CD8-positive, alpha-beta memory T cell (primary cell): ENCODE data around the gene PHYKPL. TPM values are rescaled to one million over a fixed set of nuclear protein-coding genes. Genes with fewer than 3 reads are reported as not detected.
"Not testable (repeated sequence)": the region's sequence is repeated elsewhere in the genome, so short reads cannot be mapped to it uniquely, and the experiment has no call there.

Experiments
- CTCF ChIA-PET: fragments of 350-600 bp; sonication (Branson Sonifier 250); formaldehyde crosslinking; loops from one replicate; lab custom pipeline; 2021; ENCODE audit warnings: antibody characterized with exemption; lab: Charles Lee
- POLR2A ChIA-PET: fragments of 350-600 bp; sonication (Branson Sonifier 250); formaldehyde crosslinking; loops from one replicate; lab custom pipeline; 2021; ENCODE audit warnings: antibody characterized with exemption; lab: Charles Lee
- DNase-seq, 5 donors: peaks; one replicate each; pipeline versions ENCODE4 v3.0.0 to v3.0.0-alpha.2; 2020 to 2022; ENCODE audit warnings: mixed read lengths in 1 of 5
- H3K27ac ChIP-seq: one replicate; pipeline ENCODE4 v1.7.0; 2013; ENCODE audit warnings: low read depth, mild to moderate bottlenecking, low read length, moderate library complexity
- H3K27me3 ChIP-seq: 2 replicates; pipeline ENCODE4 v1.7.0; 2013; ENCODE audit warnings: low read length, mild to moderate bottlenecking; ENCODE audit not compliant: insufficient read depth, poor library complexity, severe bottlenecking
- H3K36me3 ChIP-seq: 2 replicates; pipeline ENCODE4 v1.7.0; 2013; ENCODE audit warnings: mild to moderate bottlenecking, low read length, moderate library complexity; ENCODE audit not compliant: insufficient read depth
- H3K4me1 ChIP-seq: 2 replicates; pipeline ENCODE4 v1.7.0; 2013; ENCODE audit warnings: mild to moderate bottlenecking, low read length, moderate library complexity; ENCODE audit not compliant: insufficient read depth
- H3K4me3 ChIP-seq: 2 replicates; pipeline ENCODE4 v1.7.0; 2013; ENCODE audit warnings: mild to moderate bottlenecking, low read length
- H3K9me3 ChIP-seq: 2 replicates; pipeline ENCODE4 v1.7.0; 2013; ENCODE audit warnings: mild to moderate bottlenecking, low read length
- H3K27ac Mint-ChIP-seq, 8 donors: one replicate each; pipeline ENCODE4 v1.8.0; 2020 to 2021; ENCODE audit warnings: mixed read lengths in 8 of 8, mild to moderate bottlenecking in 6 of 8, inconsistent platforms in 3 of 8, moderate library complexity in 3 of 8
- H3K27me3 Mint-ChIP-seq, 2 donors: one replicate each; pipeline ENCODE4 v1.8.0; 2020 to 2021; ENCODE audit warnings: mixed read lengths in 2 of 2, mild to moderate bottlenecking in 1 of 2, moderate library complexity in 1 of 2
- H3K36me3 Mint-ChIP-seq, 3 donors: one replicate each; pipeline ENCODE4 v1.8.0; 2020 to 2021; ENCODE audit warnings: mixed read lengths in 3 of 3, inconsistent platforms in 1 of 3, mild to moderate bottlenecking in 1 of 3
- H3K4me1 Mint-ChIP-seq, 3 donors: one replicate each; pipeline ENCODE4 v1.8.0; 2020 to 2021; ENCODE audit warnings: mixed read lengths in 3 of 3, inconsistent platforms in 1 of 3, mild to moderate bottlenecking in 1 of 3
- H3K4me3 Mint-ChIP-seq, 7 donors: one replicate each; pipeline ENCODE4 v1.8.0; 2020 to 2021; ENCODE audit warnings: mixed read lengths in 7 of 7, mild to moderate bottlenecking in 6 of 7, moderate library complexity in 4 of 7, inconsistent platforms in 2 of 7
- H3K9me3 Mint-ChIP-seq, 5 donors: one replicate each; pipeline ENCODE4 v1.8.0; 2020 to 2022; ENCODE audit warnings: mixed read lengths in 5 of 5, mild to moderate bottlenecking in 3 of 5, moderate library complexity in 2 of 5, inconsistent platforms in 1 of 5
- polyA plus RNA-seq: library from polyadenylated mRNA; unstranded; fragments of 300-500 nt; fragmentation: Illumina TruSeq; gene quantifications from one replicate; pipeline ENCODE4 v1.2.3, GENCODE V29; 2021
- total RNA-seq, 2 experiments: library from RNA; stranded (reverse); gene quantifications; one replicate each; pipeline ENCODE4 v1.2.3, GENCODE V29; 2021

Gene PHYKPL
- total and polyA plus RNA-seq, 3 experiments from 2014 or later, result 41.6 to 61.1 (median 57.8) TPM

GRCh38 chr5:178241231-178241663 lies 8.6 kb upstream of the PHYKPL start:
- H3K27ac Mint-ChIP-seq, result peak overlapping the region; percentile 56 to 97 (median 84)
- no peaks in the 10 kb centered on the region for H3K9me3 Mint-ChIP-seq
- ChIA-PET POLR2A (no interaction called here), CTCF (interaction anchor here (1.0 kb wide), 1 partner anchor 8 kb away, joined by 5 read pairs; no protein-coding TSS in a partner anchor)
- no peaks in the 10 kb centered on the region for H3K27me3 Mint-ChIP-seq
- peak in 3 of 5 donors; percentile 23 to 52 (median 24) for DNase-seq
- H3K36me3 ChIP-seq, result no peaks in the 10 kb centered on the region
- H3K27me3 ChIP-seq, result no peaks in the 10 kb centered on the region
- H3K9me3 ChIP-seq, result no peaks in the 10 kb centered on the region
- H3K27ac ChIP-seq, result no peak overlapping the region
- H3K4me3 Mint-ChIP-seq, result peak overlapping the region in 5 of 7 donors; percentile 1 to 88 (median 69)
- H3K4me3 ChIP-seq, result no peak overlapping the region
- no peaks in the 10 kb centered on the region for H3K36me3 Mint-ChIP-seq
- peaks cover 46 to 62% (median 47%) of the 10 kb centered on the region in 3 donors for H3K4me1 Mint-ChIP-seq
- H3K4me1 ChIP-seq, result peaks cover 49% of the 10 kb centered on the region

GRCh38 chr5:178240766-178241165 lies 8.2 kb upstream of the PHYKPL start:
- H3K4me3 ChIP-seq, result peak overlapping the region; percentile 20
- no peaks in the 10 kb centered on the region for H3K27me3 ChIP-seq
- peaks cover 50% of the 10 kb centered on the region for H3K4me1 ChIP-seq
- peak overlapping the region; percentile 56 to 97 (median 86) for H3K27ac Mint-ChIP-seq
- H3K4me1 Mint-ChIP-seq, result peaks cover 47 to 66% (median 50%) of the 10 kb centered on the region in 3 donors
- H3K9me3 Mint-ChIP-seq, result no peaks in the 10 kb centered on the region
- H3K27me3 Mint-ChIP-seq, result no peaks in the 10 kb centered on the region
- H3K27ac ChIP-seq, result no peak overlapping the region
- no peaks in the 10 kb centered on the region for H3K36me3 Mint-ChIP-seq
- ChIA-PET CTCF (interaction anchor here (1.0 kb wide), 1 partner anchor 8 kb away, joined by 5 read pairs; no protein-coding TSS in a partner anchor), POLR2A (no interaction called here)
- H3K4me3 Mint-ChIP-seq, result peak overlapping the region in 6 of 7 donors; percentile 1 to 88 (median 66)
- no peaks in the 10 kb centered on the region for H3K36me3 ChIP-seq
- no peaks in the 10 kb centered on the region for H3K9me3 ChIP-seq
- peak in 1 of 5 donors; percentile 20 for DNase-seq

GRCh38 chr5:178240341-178240741 lies 7.7 kb upstream of the PHYKPL start:
- POLR2A ChIA-PET, result no interaction called here
- H3K4me3 ChIP-seq, result no peak overlapping the region
- no peaks in the 10 kb centered on the region for H3K36me3 Mint-ChIP-seq
- H3K27ac Mint-ChIP-seq, result peak overlapping the region; percentile 70 to 97 (median 86)
- H3K27ac ChIP-seq, result no peak overlapping the region
- H3K36me3 ChIP-seq, result no peaks in the 10 kb centered on the region
- H3K9me3 Mint-ChIP-seq, result no peaks in the 10 kb centered on the region
- no peaks in the 10 kb centered on the region for H3K27me3 Mint-ChIP-seq
- peak overlapping the region in 6 of 7 donors; percentile 1 to 88 (median 69) for H3K4me3 Mint-ChIP-seq
- H3K4me1 ChIP-seq, result peaks cover 50% of the 10 kb centered on the region
- no peaks in the 10 kb centered on the region for H3K9me3 ChIP-seq
- peak in 1 of 5 donors; percentile 7 for DNase-seq
- CTCF ChIA-PET, result interaction anchor here (1.0 kb wide), 1 partner anchor 9 kb away, joined by 5 read pairs; no protein-coding TSS in a partner anchor
- peaks cover 48 to 71% (median 54%) of the 10 kb centered on the region in 3 donors for H3K4me1 Mint-ChIP-seq
- no peaks in the 10 kb centered on the region for H3K27me3 ChIP-seq

- H3K27ac ChIP-seq, H3K4me3 ChIP-seq, H3K9me3 ChIP-seq, H3K36me3 ChIP-seq, H3K36me3 Mint-ChIP-seq, CTCF ChIA-PET, H3K27me3 Mint-ChIP-seq, POLR2A ChIA-PET, H3K9me3 Mint-ChIP-seq, H3K27me3 ChIP-seq: not testable (repeated sequence)
- peaks cover 52% of the 10 kb centered on the region for H3K4me1 ChIP-seq
- Mint-ChIP-seq H3K4me1 (peaks cover 53 to 77% (median 60%) of the 10 kb centered on the region in 3 donors), H3K4me3 (peak overlapping the region in 5 of 7 donors; percentile 45 to 73 (median 66)), H3K27ac (peak overlapping the region; percentile 67 to 90 (median 83))
- DNase-seq, result peak in 3 of 5 donors; percentile 32 to 61 (median 44)
These were observed 7.2 kb upstream of the PHYKPL start for GRCh38 chr5:178239626-178240301.

- H3K4me3 Mint-ChIP-seq, result peak overlapping the region; percentile 16 to 75 (median 71)
- Histone ChIP-seq H3K9me3 (no peaks in the 10 kb centered on the region), H3K36me3 (no peaks in the 10 kb centered on the region), H3K27me3 (no peaks in the 10 kb centered on the region), H3K27ac (peak overlapping the region; percentile 68), H3K4me3 (peak overlapping the region; percentile 22), H3K4me1 (peaks cover 55% of the 10 kb centered on the region)
- ChIA-PET POLR2A (no interaction called here), CTCF (no interaction called here)
- peaks cover 57 to 79% (median 60%) of the 10 kb centered on the region in 3 donors for H3K4me1 Mint-ChIP-seq
- H3K36me3 Mint-ChIP-seq, result no peaks in the 10 kb centered on the region
- peak overlapping the region; percentile 89 to 98 (median 93) for H3K27ac Mint-ChIP-seq
- no peaks in the 10 kb centered on the region for H3K27me3 Mint-ChIP-seq
- no peaks in the 10 kb centered on the region for H3K9me3 Mint-ChIP-seq
- DNase-seq, result peak in 3 of 5 donors; percentile 22 to 66 (median 51)
These were observed 6.3 kb upstream of the PHYKPL start for GRCh38 chr5:178238711-178239592.

- Mint-ChIP-seq H3K36me3 (no peaks in the 10 kb centered on the region), H3K27ac (peak overlapping the region; percentile 76 to 98 (median 92)), H3K4me1 (peaks cover 57 to 83% (median 63%) of the 10 kb centered on the region in 3 donors), H3K27me3 (no peaks in the 10 kb centered on the region), H3K9me3 (no peaks in the 10 kb centered on the region), H3K4me3 (peak overlapping the region in 5 of 7 donors; percentile 34 to 71 (median 62))
- CTCF ChIA-PET, result no interaction called here
- Histone ChIP-seq H3K9me3 (no peaks in the 10 kb centered on the region), H3K27me3 (no peaks in the 10 kb centered on the region), H3K27ac (peak overlapping the region; percentile 27), H3K4me1 (peaks cover 56% of the 10 kb centered on the region), H3K4me3 (no peak overlapping the region), H3K36me3 (no peaks in the 10 kb centered on the region)
- DNase-seq, result peak in 1 of 5 donors; percentile 36
- POLR2A ChIA-PET, result interaction anchor here (0.5 kb wide), 1 partner anchor 1416 kb away, joined by 3 read pairs; no protein-coding TSS in a partner anchor
These were observed 5.7 kb upstream of the PHYKPL start for GRCh38 chr5:178238313-178238635.

- no peaks in the 10 kb centered on the region for H3K27me3 ChIP-seq
- no peaks in the 10 kb centered on the region for H3K36me3 ChIP-seq
- peak overlapping the region; percentile 71 to 98 (median 92) for H3K27ac Mint-ChIP-seq
- peaks cover 62% of the 10 kb centered on the region for H3K4me1 ChIP-seq
- no peaks in the 10 kb centered on the region for H3K27me3 Mint-ChIP-seq
- POLR2A ChIA-PET, result interaction anchor here (0.5 kb wide), 1 partner anchor 1417 kb away, joined by 3 read pairs; no protein-coding TSS in a partner anchor
- no peak for DNase-seq
- H3K4me3 Mint-ChIP-seq, result peak overlapping the region in 5 of 7 donors; percentile 37 to 71 (median 51)
- no peaks in the 10 kb centered on the region for H3K36me3 Mint-ChIP-seq
- no peak overlapping the region for H3K4me3 ChIP-seq
- no peaks in the 10 kb centered on the region for H3K9me3 Mint-ChIP-seq
- H3K4me1 Mint-ChIP-seq, result peaks cover 57 to 85% (median 63%) of the 10 kb centered on the region in 3 donors
- H3K9me3 ChIP-seq, result no peaks in the 10 kb centered on the region
- H3K27ac ChIP-seq, result peak overlapping the region; percentile 27
- CTCF ChIA-PET, result no interaction called here
These were observed 5.1 kb upstream of the PHYKPL start for GRCh38 chr5:178237431-178238312.
